K562 (cell line): ENCODE data around the gene DAPL1. TPM values are rescaled to one million over a fixed set of nuclear protein-coding genes. Genes with fewer than 3 reads are reported as not detected.

Experiments
- ATAC-seq: fragments of 200-7000 bp; cut with Tn5 transposase; 3 replicates; pipeline ENCODE4 v1.9.1; 2020; ENCODE audit warnings: moderate library complexity
- BruUV-seq: library from RNA; stranded (reverse); fragments of 400-500 nt; replicated peaks from 2 replicates; lab custom pipeline; 2021; lab: Mats Ljungman, UMichigan
- CTCF ChIA-PET: fragments of 300-600 bp; formaldehyde crosslinking; extraction: SDS; loops from one replicate; lab custom pipeline; 2021; ENCODE audit warnings: low intra/inter-chr PET ratio; lab: Yijun Ruan, JAX
- POLR2A ChIA-PET: fragments of 300-600, 350-650 bp; sonication (Branson Sonifier 250); formaldehyde crosslinking; extraction: SDS; loops from one replicate; lab custom pipeline; 2021; ENCODE audit warnings: antibody characterized with exemption, inconsistent platforms; lab: Yijun Ruan, JAX
- DNase-seq, 4 experiments: peaks; one replicate each; pipeline versions ENCODE4 v3.0.0 to v3.0.0-alpha.2; 2011 to 2018; ENCODE audit warnings: low spot score in 3 of 4, mixed read lengths in 3 of 4; ENCODE audit errors: extremely low read depth in 1 of 4
- FAIRE-seq: peaks from 2 replicates; lab custom pipeline; 2011; peaks lifted over from hg19 to GRCh38; lab: Jason Lieb, UNC
- H2AFZ ChIP-seq: 2 replicates; pipeline ENCODE4 v1.6.0; 2011; ENCODE audit warnings: low read depth, low read length, control low read depth, inconsistent platforms
- H3K27ac ChIP-seq: fragments of 200-600 bp; 3 replicates; pipeline ENCODE4 v1.8.0; 2011; ENCODE audit warnings: low read depth, mild to moderate bottlenecking, control low read depth, inconsistent platforms, low read length, moderate library complexity, mixed read lengths; ENCODE audit errors: extremely low read depth
- H3K27me3 ChIP-seq, 2 experiments: fragments of 300-600 bp in 1 of 2; 2 replicates in 1 of 2; 3 replicates in 1 of 2; pipeline versions ENCODE4 v1.6.0 to v1.8.0; 2011; ENCODE audit warnings: inconsistent platforms in 2 of 2, low read length in 2 of 2, mild to moderate bottlenecking in 1 of 2, mixed read lengths in 1 of 2, moderate library complexity in 1 of 2; ENCODE audit not compliant: control insufficient read depth in 2 of 2, insufficient read depth in 2 of 2
- H3K36me3 ChIP-seq: fragments of 300-600 bp; 3 replicates; pipeline ENCODE4 v1.8.0; 2011; ENCODE audit warnings: mild to moderate bottlenecking, low read length, inconsistent platforms; ENCODE audit not compliant: control insufficient read depth, insufficient read depth
- H3K4me1 ChIP-seq, 2 experiments: fragments of 200-600 bp in 1 of 2; replicated peaks in 1 of 2; 2 replicates in 1 of 2; 3 replicates in 1 of 2; pipeline versions ENCODE4 v1.5.1 to v1.8.0; 2011; ENCODE audit warnings: inconsistent platforms in 2 of 2, low read length in 2 of 2, mild to moderate bottlenecking in 1 of 2, mixed read lengths in 1 of 2, moderate library complexity in 1 of 2; ENCODE audit not compliant: control insufficient read depth in 2 of 2, insufficient read depth in 2 of 2
- H3K4me2 ChIP-seq: 2 replicates; pipeline ENCODE4 v1.6.1; 2011; ENCODE audit warnings: low read length, control low read depth, inconsistent platforms, mixed read lengths; ENCODE audit not compliant: insufficient read depth
- H3K4me3 ChIP-seq: fragments of 200-600 bp; sonication (generic), shearing (Covaris generic); 2 replicates; pipeline ENCODE4 v1.5.1; 2016; ENCODE audit warnings: control low read depth, inconsistent platforms
- H3K79me2 ChIP-seq: fragments of 200-600 bp; 3 replicates; pipeline ENCODE4 v1.8.0; 2011; ENCODE audit warnings: low read length, inconsistent platforms; ENCODE audit not compliant: control insufficient read depth, insufficient read depth
- H3K9ac ChIP-seq, 2 experiments: 2 replicates each; pipeline versions ENCODE4 v1.6.0 to v1.6.1; 2011; ENCODE audit warnings: low read depth in 2 of 2, low read length in 2 of 2, control low read depth in 1 of 2, inconsistent platforms in 1 of 2, mild to moderate bottlenecking in 1 of 2, mixed read lengths in 1 of 2; ENCODE audit not compliant: insufficient read depth in 1 of 2
- H3K9me1 ChIP-seq: one replicate; pipeline ENCODE4 v1.6.0; 2011; ENCODE audit warnings: inconsistent platforms, mild to moderate bottlenecking, low read length, moderate library complexity; ENCODE audit not compliant: control insufficient read depth, insufficient read depth
- H3K9me3 ChIP-seq: replicated peaks from 2 replicates; pipeline ENCODE4 v1.5.1; 2011; ENCODE audit warnings: low read depth, low read length, inconsistent platforms; ENCODE audit not compliant: control insufficient read depth, insufficient read depth
- H4K20me1 ChIP-seq: replicated peaks from 2 replicates; pipeline ENCODE4 v1.6.1; 2011; ENCODE audit warnings: low read length, inconsistent platforms, mixed read lengths; ENCODE audit not compliant: control insufficient read depth, insufficient read depth
- ATF3 ChIP-seq, 2 experiments: fragments of 450-650 bp in 1 of 2; sonication (generic) in 1 of 2; formaldehyde crosslinking in 1 of 2; IDR thresholded peaks in 1 of 2; conservative IDR thresholded peaks in 1 of 2; 2 replicates each; pipeline versions ENCODE4 v1.6.1 to v1.8.1; 2016 to 2023; ENCODE audit warnings: mild to moderate bottlenecking in 2 of 2, moderate library complexity in 2 of 2, inconsistent platforms in 1 of 2, missing genetic modification reagents in 1 of 2
- CCNT2 ChIP-seq: IDR thresholded peaks from 2 replicates; pipeline ENCODE4 v1.6.1; 2011; ENCODE audit warnings: borderline replicate concordance, low read depth, mild to moderate bottlenecking, moderate library complexity, mixed read lengths, low read length; ENCODE audit not compliant: insufficient read length; ENCODE audit errors: extremely low read depth
- E2F1 ChIP-seq: sonication (generic); formaldehyde crosslinking; IDR thresholded peaks from 2 replicates; pipeline ENCODE4 v1.8.1; 2023; ENCODE audit warnings: mild to moderate bottlenecking, missing genetic modification reagents, moderate library complexity
- HBP1 ChIP-seq: fragments of 450-650 bp; formaldehyde crosslinking; IDR thresholded peaks from 2 replicates; pipeline ENCODE4 v1.4.0; 2022; ENCODE audit warnings: missing genetic modification characterization
- KLF16 ChIP-seq: IDR thresholded peaks from 2 replicates; pipeline ENCODE4 v1.6.1; 2016; ENCODE audit warnings: antibody characterized with exemption
- MLX ChIP-seq, 2 experiments: fragments of 450-650 bp in 1 of 2; sonication (generic) in 1 of 2; formaldehyde crosslinking; conservative IDR thresholded peaks; 2 replicates each; pipeline versions ENCODE4 v1.4.0 to v1.8.1; 2020 to 2022; ENCODE audit warnings: mild to moderate bottlenecking in 1 of 2, missing genetic modification reagents in 1 of 2
- NRF1 ChIP-seq, 2 experiments: fragments of 450-650 bp; IDR thresholded peaks in 1 of 2; conservative IDR thresholded peaks in 1 of 2; 2 replicates each; pipeline ENCODE4 v1.6.1; 2014; ENCODE audit warnings: mild to moderate bottlenecking in 2 of 2
- SREBF2 ChIP-seq: sonication (generic); formaldehyde crosslinking; IDR thresholded peaks from 2 replicates; pipeline ENCODE4 v1.4.0; 2020; ENCODE audit warnings: mild to moderate bottlenecking, missing genetic modification reagents
- SRSF7 ChIP-seq: fragments of 200-400 bp; formaldehyde crosslinking; optimal IDR thresholded peaks from 2 replicates; pipeline ENCODE3; 2017; ENCODE audit warnings: mild to moderate bottlenecking, low read depth, low read length
- TAF1 ChIP-seq: IDR thresholded peaks from 2 replicates; pipeline ENCODE4 v1.6.1; 2011; ENCODE audit warnings: mild to moderate bottlenecking, low read length, moderate library complexity; ENCODE audit not compliant: insufficient read depth, control insufficient read depth, severe bottlenecking; ENCODE audit errors: extremely low read depth
- TEAD1 ChIP-seq, 2 experiments: fragments of 450-650 bp in 1 of 2; sonication (generic) in 1 of 2; formaldehyde crosslinking; IDR thresholded peaks; 2 replicates each; pipeline versions ENCODE4 v1.4.0 to v1.8.0; 2020 to 2022; ENCODE audit warnings: mild to moderate bottlenecking in 2 of 2, missing genetic modification reagents in 1 of 2
- TGIF2 ChIP-seq: sonication (generic); formaldehyde crosslinking; IDR thresholded peaks from 2 replicates; pipeline ENCODE4 v1.8.1; 2022; ENCODE audit warnings: mild to moderate bottlenecking, missing genetic modification reagents, moderate library complexity
- XRCC5 ChIP-seq: fragments of 200-400 bp; formaldehyde crosslinking; IDR thresholded peaks from 2 replicates; pipeline ENCODE4 v1.6.1; 2017; ENCODE audit warnings: low read depth, mild to moderate bottlenecking, low read length
- YBX1 ChIP-seq: fragments of 450-650 bp; IDR thresholded peaks from 2 replicates; pipeline ENCODE4 v1.7.1; 2016; ENCODE audit warnings: mild to moderate bottlenecking
- ZEB2 ChIP-seq: fragments of 450-650 bp; IDR thresholded peaks from 2 replicates; pipeline ENCODE4 v1.6.1; 2016
- ZNF12 ChIP-seq: sonication (generic); formaldehyde crosslinking; IDR thresholded peaks from 2 replicates; pipeline ENCODE4 v1.4.0; 2020; ENCODE audit warnings: mild to moderate bottlenecking, missing genetic modification reagents
- ZNF23 ChIP-seq: fragments of 250-450 bp; sonication (Bioruptor Pico); IDR thresholded peaks from 2 replicates; pipeline ENCODE4 v1.4.0; 2020; ENCODE audit warnings: mild to moderate bottlenecking
- ZNF431 ChIP-seq: sonication (generic); formaldehyde crosslinking; IDR thresholded peaks from 2 replicates; pipeline ENCODE4 v1.8.0; 2022; ENCODE audit warnings: mild to moderate bottlenecking, missing genetic modification reagents
- WGBS: fragments of 100-300 bp; shearing (Covaris generic); methylation state at CpG from one replicate; pipeline ENCODE4 v1.1.6; 2016; ENCODE audit warnings: low coverage, mixed read lengths; ENCODE audit not compliant: insufficient coverage; ENCODE audit errors: missing lambda C conversion rate; 5-methylcytosine and 5-hydroxymethylcytosine counted together
- in situ Hi-C: fragments of 300-500 bp; cut with MboI; formaldehyde crosslinking; loops from 4 replicates; pipeline ENCODE4 v1.15.0; 2018; ENCODE audit warnings: inconsistent platforms, mixed read lengths
- intact Hi-C: fragments of 100-400 bp; cut with micrococcal nuclease; formaldehyde crosslinking; loops from 2 replicates; pipeline ENCODE4 v1.14.2; 2022
- polyA plus RNA-seq, 8 experiments: library from polyadenylated mRNA; depleted of rRNA in 4 of 8; stranded (reverse) in 5 of 8; unstranded in 3 of 8; fragments of >200 nt; fragmentation: Nextera tagmentation in 2 of 8; fragmentation: Illumina TruSeq in 1 of 8; extraction: Ambion mirVana in 2 of 8; extraction: Trizol in 1 of 8; gene quantifications; 2 replicates each; pipeline versions ENCODE4 v1.2.1 to v1.2.3, GENCODE V29; 2011 to 2014; ENCODE audit warnings: inconsistent platforms in 1 of 8, missing spikeins in 1 of 8
- total RNA-seq, 7 experiments: library from RNA; depleted of rRNA in 6 of 7; stranded (reverse); fragments of >200 nt in 6 of 7; fragmentation: Illumina TruSeq in 2 of 7; extraction: Trizol in 2 of 7; gene quantifications; 2 replicates each; pipeline versions ENCODE4 v1.2.1 to v1.2.3, GENCODE V29; 2011 to 2021; ENCODE audit warnings: low replicate concordance in 1 of 7

The DAPL1 gene
- total and polyA plus RNA-seq, 9 of the 15 experiments (the other 6 are each of a cell fraction or from before 2014, with no cell fraction given) = not detected

- 0 out of 5 replicates have a peak, but pooled peaks cover 0 to 4% of the 10 kb centered on the region in 2 experiments for H3K27me3 ChIP-seq
- DNase-seq (no peak), FAIRE-seq (no peak), ATAC-seq (no peak)
- no peak overlapping the region for H3K27ac ChIP-seq
- no peaks in the 10 kb centered on the region for H3K79me2 ChIP-seq
- CTCF ChIA-PET = no interaction called here
- H3K4me3 ChIP-seq = no peak overlapping the region
- H3K4me1 ChIP-seq = no peaks in the 10 kb centered on the region; a peak in 1 of 5 replicates
- in situ Hi-C loops (no loop called here), intact Hi-C loops (no loop called here)
- no peak overlapping the region for H3K4me2 ChIP-seq
- whole genome bisulfite sequencing = 1% methylated on average over 8 of the region's 8 CpGs
- H2AFZ ChIP-seq = no peak overlapping the region
- H4K20me1 ChIP-seq = no peaks in the 10 kb centered on the region
- no peaks in the 10 kb centered on the region for H3K36me3 ChIP-seq
- H3K9ac ChIP-seq = no peak overlapping the region
- no peaks in the 10 kb centered on the region for H3K9me1 ChIP-seq
- POLR2A ChIA-PET = no interaction called here
- no peaks in the 10 kb centered on the region for H3K9me3 ChIP-seq
- no TSS peak for BruUV-seq
- TF ChIP-seq CCNT2 (no peak), YBX1 (no peak), ATF3 (IDR thresholded peaks at IDR 0.05) (no peak), ATF3 (CRISPR knock-in tag; conservative IDR thresholded peaks at IDR 0.05) (no peak), TAF1 (no peak), KLF16 (no peak), E2F1 (no peak), SREBF2 (CRISPR knock-in tag) (no peak), ZEB2 (no peak), ZNF12 (no peak), MLX (CRISPR knock-in tag; conservative IDR thresholded peaks at IDR 0.05) (no peak), NRF1 (conservative IDR thresholded peaks at IDR 0.05 in 1 of 2, IDR thresholded peaks at IDR 0.05 in 1 of 2) (no peak), SRSF7 (no peak), TGIF2 (CRISPR knock-in tag) (no peak), TEAD1 (CRISPR knock-in tag; IDR thresholded peaks at IDR 0.05) (no peak), HBP1 (CRISPR knock-in tag) (no peak), ZNF431 (CRISPR knock-in tag) (no peak), ZNF23 (CRISPR knock-in tag) (no peak), XRCC5 (no peak)
These were observed 22.6 kb upstream of the DAPL1 start for GRCh38 chr2:158772306-158773078.
